A673 (cell line): Measurements from ENCODE around the gene BTBD2. TPM values are rescaled to one million over a fixed set of nuclear protein-coding genes. Genes with fewer than 3 reads are reported as not detected.
A peak's percentile ranks its signal among the peaks of the same experiment; 100 is the strongest.

Experiments used
- Bru-seq: library from RNA; stranded (reverse); fragments of 400-500 nt; gene quantifications from one replicate; lab custom pipeline; 2021; lab: Mats Ljungman, UMichigan
- BruChase-seq, 2 experiments: library from RNA; stranded (reverse); fragments of 400-500 nt; gene quantifications; one replicate each; lab custom pipeline; 2021; lab: Mats Ljungman, UMichigan
- BruUV-seq: library from RNA; stranded (reverse); fragments of 400-500 nt; replicated peaks from 2 replicates; lab custom pipeline; 2021; lab: Mats Ljungman, UMichigan
- CTCF ChIA-PET: fragments of 300-600 bp; sonication (Branson Sonifier 250); formaldehyde crosslinking; loops from one replicate; lab custom pipeline; 2022; ENCODE audit warnings: antibody characterized with exemption; lab: Charles Lee
- POLR2A ChIA-PET: fragments of 300-600 bp; sonication (Branson Sonifier 250); formaldehyde crosslinking; loops from one replicate; lab custom pipeline; 2022; ENCODE audit warnings: antibody characterized with exemption; ENCODE audit not compliant: low non-redundant PET; lab: Charles Lee
- DNase-seq: peaks from one replicate; pipeline ENCODE4 v3.0.0-alpha.2; 2015; ENCODE audit warnings: low spot score
- H3K27ac ChIP-seq: fragments of 200-600 bp; sonication (generic); 2 replicates; pipeline ENCODE4 v1.5.1; 2016; ENCODE audit warnings: mixed run types, low read depth, mild to moderate bottlenecking, mixed read lengths, antibody characterized with exemption, low read length; ENCODE audit not compliant: poor library complexity, severe bottlenecking
- H3K27me3 ChIP-seq: fragments of 200-600 bp; sonication (generic); replicated peaks from 2 replicates; pipeline ENCODE4 v1.6.1; 2017; ENCODE audit warnings: mixed run types, low read depth, mild to moderate bottlenecking, mixed read lengths, antibody characterized with exemption, low read length; ENCODE audit not compliant: insufficient read depth, poor library complexity
- H3K36me3 ChIP-seq: fragments of 200-600 bp; sonication (generic); 2 replicates; pipeline ENCODE4 v1.6.1; 2016; ENCODE audit warnings: mixed run types, mild to moderate bottlenecking, mixed read lengths, antibody characterized with exemption, low read length; ENCODE audit not compliant: insufficient read depth, poor library complexity, severe bottlenecking
- H3K4me1 ChIP-seq: fragments of 200-600 bp; sonication (generic); 2 replicates; pipeline ENCODE4 v1.6.1; 2017; ENCODE audit warnings: mixed run types, mild to moderate bottlenecking, mixed read lengths, antibody characterized with exemption, low read length; ENCODE audit not compliant: insufficient read depth, poor library complexity, severe bottlenecking
- H3K4me3 ChIP-seq: fragments of 200-600 bp; sonication (generic); 2 replicates; pipeline ENCODE4 v1.5.1; 2016; ENCODE audit warnings: low read depth, mixed run types, mild to moderate bottlenecking, mixed read lengths, low read length; ENCODE audit not compliant: poor library complexity, severe bottlenecking
- H3K9me3 ChIP-seq: fragments of 200-600 bp; sonication (generic); 2 replicates; pipeline ENCODE4 v1.6.1; 2016; ENCODE audit warnings: mixed run types, low read depth, mild to moderate bottlenecking, mixed read lengths, antibody characterized with exemption, low read length; ENCODE audit not compliant: poor library complexity, severe bottlenecking
- CTCF ChIP-seq: fragments of 300-800, 200-600 bp; sonication (generic); conservative IDR thresholded peaks from 2 replicates; pipeline ENCODE4 v1.5.1; 2017; ENCODE audit warnings: low read depth, mild to moderate bottlenecking, antibody characterized with exemption, low read length, moderate library complexity, mixed read lengths
- EZH2 ChIP-seq: fragments of 200-600 bp; sonication (generic); IDR thresholded peaks from 2 replicates; pipeline ENCODE4 v1.6.1; 2017; ENCODE audit warnings: borderline replicate concordance, low read depth, mild to moderate bottlenecking, mixed read lengths, antibody characterized with exemption, low read length; ENCODE audit not compliant: poor library complexity, severe bottlenecking
- intact Hi-C: fragments of 100-400 bp; cut with micrococcal nuclease; formaldehyde crosslinking; loops from one replicate; pipeline ENCODE4 v1.10.0; 2022; ENCODE audit not compliant: unreplicated experiment
- long read RNA-seq: library from polyadenylated mRNA; stranded (forward); transcript quantifications from one replicate; pipeline ENCODE4 v2.0.0, GENCODE V29; 2022
- total RNA-seq: library from RNA; stranded (reverse); gene quantifications from 2 replicates; pipeline ENCODE4 v1.2.3, GENCODE V29; 2021

BTBD2 gene
- 91.7 and 110 TPM in 2 replicates for total RNA-seq
- percentile 56 among the genes with signal in this experiment for Bru-seq, nascent RNA
- BruChase-seq, experiment 1, labeled RNA remaining after a 2-hour chase: percentile 62 among the genes with signal in this experiment
- BruChase-seq, experiment 2, labeled RNA remaining after a 6-hour chase: percentile 79 among the genes with signal in this experiment
- long read RNA-seq, transcript BTBD2-201 (9 exons, 2,649 nt): major isoform, 187 of 247 reads
- long read RNA-seq, partial matches to known transcripts: 14 of 247 reads
- long read RNA-seq, other reads (novel, unspliced or antisense): 45 of 247 reads

GRCh38 chr19:2015608-2015950 lies at the start of gene BTBD2:
Gene BTBD2, minus strand, starts transcription at chr19:2015714. Its CDS starts 11 bp downstream, at chr19:2015703.
- peak; percentile 88 for DNase-seq
- H3K27ac ChIP-seq: peak within 1 kb of the TSS; percentile 67
- H3K9me3 ChIP-seq: no peaks in the 10 kb centered on the region
- peaks cover 6% of the 10 kb centered on the region for H3K36me3 ChIP-seq
- no peaks in the 10 kb centered on the region for H3K4me1 ChIP-seq
- POLR2A ChIA-PET: interaction anchor here (0.5 to 0.8 kb wide), 2 partner anchors 113 to 365 kb away, joined by 3 to 19 read pairs; no protein-coding TSS in a partner anchor
- no TSS peak for BruUV-seq
- peak within 1 kb of the TSS; percentile 81 for H3K4me3 ChIP-seq
- CTCF ChIA-PET: interaction anchor here (0.5 kb wide), 1 partner anchor 87 kb away, joined by 3 read pairs; no protein-coding TSS in a partner anchor
- no peaks in the 10 kb centered on the region for H3K27me3 ChIP-seq
- intact Hi-C loops: no loop called here
- TF ChIP-seq CTCF (no peak), EZH2 (no peak)

GRCh38 chr19:2064788-2065524 lies 49.4 kb upstream of the BTBD2 start:
- ChIA-PET CTCF (no interaction called here), POLR2A (no interaction called here)
- no peaks in the 10 kb centered on the region for H3K9me3 ChIP-seq
- no peak overlapping the region for H3K4me3 ChIP-seq
- H3K4me1 ChIP-seq: peaks cover 11% of the 10 kb centered on the region
- H3K27me3 ChIP-seq: no peaks in the 10 kb centered on the region
- DNase-seq: no peak
- no peak overlapping the region for H3K27ac ChIP-seq
- TF ChIP-seq CTCF: no peak
- no peak for TF ChIP-seq EZH2
- BruUV-seq: no TSS peak
- no peaks in the 10 kb centered on the region for H3K36me3 ChIP-seq
- intact Hi-C loops: no loop called here

GRCh38 chr19:2064395-2064787 lies 48.9 kb upstream of the BTBD2 start:
- H3K9me3 ChIP-seq: no peaks in the 10 kb centered on the region
- no peaks in the 10 kb centered on the region for H3K27me3 ChIP-seq
- no peak for DNase-seq
- no peaks in the 10 kb centered on the region for H3K36me3 ChIP-seq
- no TSS peak for BruUV-seq
- no peak overlapping the region for H3K27ac ChIP-seq
- ChIA-PET CTCF (no interaction called here), POLR2A (interaction anchor here (0.7 kb wide), 1 partner anchor 14 kb away, joined by 3 read pairs; no protein-coding TSS in a partner anchor)
- intact Hi-C loops: no loop called here
- H3K4me1 ChIP-seq: peaks cover 17% of the 10 kb centered on the region
- H3K4me3 ChIP-seq: no peak overlapping the region
- TF ChIP-seq EZH2 (no peak), CTCF (no peak)
